Measurements from ENCODE around the gene TNFRSF12A. TPM values are rescaled to one million over a fixed set of nuclear protein-coding genes. Genes with fewer than 3 reads are reported as not detected.

Gene TNFRSF12A
- total RNA-seq, 1 experiment from 2014 or later: 147 TPM

DNA sequence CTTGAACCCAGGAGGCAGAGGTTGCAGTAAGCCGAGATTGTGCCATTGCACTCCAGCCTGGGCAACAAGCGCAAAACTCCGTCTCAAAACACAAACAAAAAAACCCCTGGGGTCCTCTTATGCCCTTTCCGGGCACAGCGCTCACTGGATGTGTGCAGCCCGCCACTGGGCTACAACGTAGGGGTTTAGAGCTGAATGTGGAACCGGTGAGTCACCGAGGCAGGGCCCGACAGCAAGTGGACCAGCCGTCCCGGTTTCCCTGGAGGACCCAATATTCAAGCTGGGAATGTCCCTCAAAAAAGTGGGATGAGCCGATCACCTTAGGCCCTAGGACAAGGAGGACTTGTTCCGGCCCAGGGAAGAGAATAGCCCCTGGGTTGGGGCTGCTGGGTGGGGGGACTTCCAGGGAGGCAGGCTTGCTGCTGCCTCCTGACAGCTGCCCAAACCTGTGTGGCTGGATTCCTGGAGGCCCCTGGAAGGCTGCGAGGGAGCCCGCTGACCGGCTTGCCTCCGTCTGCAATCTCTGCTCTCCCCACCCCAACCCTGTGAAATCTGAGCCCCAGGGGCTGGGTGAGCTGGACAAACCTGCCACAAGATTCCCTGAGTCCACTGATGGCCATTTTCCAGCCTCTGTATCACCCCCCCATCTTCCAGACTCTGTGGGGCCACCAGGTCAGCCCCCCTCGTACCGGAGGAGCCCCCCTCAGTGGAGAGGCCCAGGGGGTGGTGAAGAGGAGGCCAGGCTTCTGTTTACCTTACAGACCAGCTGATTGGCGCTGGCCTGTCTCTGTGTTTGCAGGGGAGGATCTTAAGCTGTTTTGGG is 10.4 kb upstream of the TNFRSF12A start:
- no peaks in the 10 kb centered on the region for H3K9me3 Mint-ChIP-seq
- no peak overlapping the region for H2BK15ac ChIP-seq (ENCODE audit: low read depth, low read length)
- H3K18ac ChIP-seq (ENCODE audit: insufficient read length, low read depth, low read length): peak overlapping the region; percentile 89
- no peaks in the 10 kb centered on the region for H4K20me1 ChIP-seq (ENCODE audit: control insufficient read depth, insufficient read depth, insufficient read length)
- TF ChIP-seq, protein P1, sequence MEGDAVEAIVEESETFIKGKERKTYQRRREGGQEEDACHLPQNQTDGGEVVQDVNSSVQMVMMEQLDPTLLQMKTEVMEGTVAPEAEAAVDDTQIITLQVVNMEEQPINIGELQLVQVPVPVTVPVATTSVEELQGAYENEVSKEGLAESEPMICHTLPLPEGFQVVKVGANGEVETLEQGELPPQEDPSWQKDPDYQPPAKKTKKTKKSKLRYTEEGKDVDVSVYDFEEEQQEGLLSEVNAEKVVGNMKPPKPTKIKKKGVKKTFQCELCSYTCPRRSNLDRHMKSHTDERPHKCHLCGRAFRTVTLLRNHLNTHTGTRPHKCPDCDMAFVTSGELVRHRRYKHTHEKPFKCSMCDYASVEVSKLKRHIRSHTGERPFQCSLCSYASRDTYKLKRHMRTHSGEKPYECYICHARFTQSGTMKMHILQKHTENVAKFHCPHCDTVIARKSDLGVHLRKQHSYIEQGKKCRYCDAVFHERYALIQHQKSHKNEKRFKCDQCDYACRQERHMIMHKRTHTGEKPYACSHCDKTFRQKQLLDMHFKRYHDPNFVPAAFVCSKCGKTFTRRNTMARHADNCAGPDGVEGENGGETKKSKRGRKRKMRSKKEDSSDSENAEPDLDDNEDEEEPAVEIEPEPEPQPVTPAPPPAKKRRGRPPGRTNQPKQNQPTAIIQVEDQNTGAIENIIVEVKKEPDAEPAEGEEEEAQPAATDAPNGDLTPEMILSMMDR (conservative IDR thresholded peaks at IDR 0.05): no peak
- H3K4me1 ChIP-seq (ENCODE audit: insufficient read depth, low read length): peaks cover 11% of the 10 kb centered on the region; the same call in 1 of the 2 replicates
- H3K23ac ChIP-seq (ENCODE audit: insufficient read length, low read depth, low read length): no peak overlapping the region
- no peak overlapping the region for H4K91ac ChIP-seq (ENCODE audit: insufficient read length, low read depth, low read length)
- H2AFZ ChIP-seq (ENCODE audit: low read length): no peak overlapping the region
- H2BK120ac ChIP-seq (ENCODE audit: low read depth, low read length, poor library complexity, severe bottlenecking): no peak overlapping the region
- H2BK20ac ChIP-seq (ENCODE audit: low read depth, low read length, poor library complexity, severe bottlenecking): no peak overlapping the region
- no peak overlapping the region for H2BK12ac ChIP-seq (ENCODE audit: insufficient read length, low read depth, low read length)
- H3K27ac ChIP-seq (ENCODE audit: insufficient read length, low read depth, low read length): peak overlapping the region; percentile 18
- H3T11ph ChIP-seq (ENCODE audit: low read length): no peak overlapping the region
- no peak overlapping the region for H4K5ac ChIP-seq (ENCODE audit: insufficient read length, low read depth, low read length)
- peak overlapping the region; percentile 99 to 100 (median 100) for H3K27ac Mint-ChIP-seq
- no peak overlapping the region for H2BK5ac ChIP-seq (ENCODE audit: insufficient read length, low read length)
- peaks cover 5 to 14% (median 10%) of the 10 kb centered on the region in 3 experiments; a peak in 6 of 7 replicates for H3K36me3 Mint-ChIP-seq (ENCODE audit: insufficient read depth in 1 of 3, low read depth in 3 of 3)
- no peak overlapping the region for H3K4ac ChIP-seq (ENCODE audit: low read depth, low read length)
- DNase-seq: peak; percentile 97
- no peak overlapping the region for H3K56ac ChIP-seq (ENCODE audit: insufficient read length, low read depth, low read length)
- no peaks in the 10 kb centered on the region for H3K9me3 ChIP-seq (ENCODE audit: control insufficient read depth, low read depth, low read length)
- no CpG with 5 or more reads among the region's 21 CpGs for WGBS (ENCODE audit: extremely low coverage, insufficient read length, low lambda C conversion rate)
- H3K27me3 Mint-ChIP-seq (ENCODE audit: low read depth): peaks cover 6% of the 10 kb centered on the region
- H3K23me2 ChIP-seq (ENCODE audit: insufficient read length, low read depth, low read length, poor library complexity, severe bottlenecking): peaks cover 19% of the 10 kb centered on the region
- no peaks in the 10 kb centered on the region for H3K79me1 ChIP-seq (ENCODE audit: insufficient read depth, low read depth, low read length, poor library complexity, severe bottlenecking)
- H3K9ac ChIP-seq (ENCODE audit: extremely low read depth, insufficient read length, low read length): no peak overlapping the region
- H3K4me2 ChIP-seq (ENCODE audit: insufficient read depth, insufficient read length, low read length): peak overlapping the region; percentile 2
- peak overlapping the region; percentile 66 to 79 for H3K4me3 Mint-ChIP-seq
- H3K27me3 ChIP-seq (ENCODE audit: insufficient read depth, low read length): no peaks in the 10 kb centered on the region
- no peak overlapping the region for H2AK5ac ChIP-seq (ENCODE audit: insufficient read length, low read length)
- H3K14ac ChIP-seq (ENCODE audit: insufficient read depth, low read length): peak overlapping the region; percentile 63; the same call in 1 of the 2 replicates
- no peak overlapping the region for H4K8ac ChIP-seq (replicated peaks; ENCODE audit: insufficient read length, low read depth, low read length)
- H3K79me2 ChIP-seq (ENCODE audit: insufficient read depth, low read length): no peaks in the 10 kb centered on the region
- peaks cover 59 to 85% of the 10 kb centered on the region in 2 experiments for H3K4me1 Mint-ChIP-seq

All from H9 (cell line).